Measurements from ENCODE around the gene CCNYL1. TPM values are rescaled to one million over a fixed set of nuclear protein-coding genes. Genes with fewer than 3 reads are reported as not detected.

The CCNYL1 gene
- total RNA-seq, 2 donors from 2014 or later: 19.8 to 22.4 TPM

DNA sequence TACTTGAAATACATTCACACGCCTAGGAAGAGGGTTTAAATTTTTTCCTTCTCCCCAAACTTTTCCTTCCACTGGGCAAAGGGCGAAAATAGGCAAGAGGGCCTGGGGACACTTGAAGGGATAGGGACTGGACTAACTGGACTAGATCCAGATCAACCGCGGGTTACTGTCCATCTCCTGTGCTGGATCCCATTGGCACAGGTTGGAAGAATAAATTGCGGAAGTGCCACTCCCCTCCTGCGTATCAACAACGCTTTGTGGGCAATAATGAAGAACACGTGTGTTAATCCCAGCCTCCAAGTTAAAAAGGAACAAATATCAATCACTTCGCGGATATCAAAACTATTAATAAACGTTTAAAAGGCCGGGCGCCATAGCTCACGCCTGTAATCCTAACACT lies 60.0 kb downstream of the CCNYL1 start:
- Histone ChIP-seq H3K27ac (ENCODE audit: low read depth, low read length) (no peak overlapping the region), H3K27me3 (ENCODE audit: control insufficient read depth, insufficient read depth, low read length, poor library complexity, severe bottlenecking) (no peaks in the 10 kb centered on the region), H3K9ac (ENCODE audit: extremely low read depth, low read length, poor library complexity, severe bottlenecking) (peak overlapping the region; percentile 78), H3K4me1 (ENCODE audit: control insufficient read depth, insufficient read depth, low read length) (peaks cover 8% of the 10 kb centered on the region), H3K36me3 (ENCODE audit: control insufficient read depth, insufficient read depth, low read length) (peaks cover 28% of the 10 kb centered on the region), H3K9me3 (ENCODE audit: control insufficient read depth, low read length) (no peaks in the 10 kb centered on the region), H3K4me3 (ENCODE audit: low read length) (peak overlapping the region; percentile 82)
- Mint-ChIP-seq H3K27me3 (ENCODE audit: insufficient read depth) (no peaks in the 10 kb centered on the region), H3K4me1 (peaks cover 32% of the 10 kb centered on the region), H3K4me3 (peak overlapping the region; percentile 97), H3K36me3 (ENCODE audit: low read depth) (peaks cover 27% of the 10 kb centered on the region), H3K27ac (peak overlapping the region; percentile 14), H3K9me3 (no peaks in the 10 kb centered on the region)
- TF ChIP-seq, protein P1, sequence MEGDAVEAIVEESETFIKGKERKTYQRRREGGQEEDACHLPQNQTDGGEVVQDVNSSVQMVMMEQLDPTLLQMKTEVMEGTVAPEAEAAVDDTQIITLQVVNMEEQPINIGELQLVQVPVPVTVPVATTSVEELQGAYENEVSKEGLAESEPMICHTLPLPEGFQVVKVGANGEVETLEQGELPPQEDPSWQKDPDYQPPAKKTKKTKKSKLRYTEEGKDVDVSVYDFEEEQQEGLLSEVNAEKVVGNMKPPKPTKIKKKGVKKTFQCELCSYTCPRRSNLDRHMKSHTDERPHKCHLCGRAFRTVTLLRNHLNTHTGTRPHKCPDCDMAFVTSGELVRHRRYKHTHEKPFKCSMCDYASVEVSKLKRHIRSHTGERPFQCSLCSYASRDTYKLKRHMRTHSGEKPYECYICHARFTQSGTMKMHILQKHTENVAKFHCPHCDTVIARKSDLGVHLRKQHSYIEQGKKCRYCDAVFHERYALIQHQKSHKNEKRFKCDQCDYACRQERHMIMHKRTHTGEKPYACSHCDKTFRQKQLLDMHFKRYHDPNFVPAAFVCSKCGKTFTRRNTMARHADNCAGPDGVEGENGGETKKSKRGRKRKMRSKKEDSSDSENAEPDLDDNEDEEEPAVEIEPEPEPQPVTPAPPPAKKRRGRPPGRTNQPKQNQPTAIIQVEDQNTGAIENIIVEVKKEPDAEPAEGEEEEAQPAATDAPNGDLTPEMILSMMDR (conservative IDR thresholded peaks at IDR 0.05): no peak
- WGBS, 2 experiments (ENCODE audit: insufficient coverage in 1 of 2, insufficient read length in 1 of 2): 88 to 91% methylated on average over 8 to 14 of the region's 14 CpGs
- DNase-seq: no peak

DNA sequence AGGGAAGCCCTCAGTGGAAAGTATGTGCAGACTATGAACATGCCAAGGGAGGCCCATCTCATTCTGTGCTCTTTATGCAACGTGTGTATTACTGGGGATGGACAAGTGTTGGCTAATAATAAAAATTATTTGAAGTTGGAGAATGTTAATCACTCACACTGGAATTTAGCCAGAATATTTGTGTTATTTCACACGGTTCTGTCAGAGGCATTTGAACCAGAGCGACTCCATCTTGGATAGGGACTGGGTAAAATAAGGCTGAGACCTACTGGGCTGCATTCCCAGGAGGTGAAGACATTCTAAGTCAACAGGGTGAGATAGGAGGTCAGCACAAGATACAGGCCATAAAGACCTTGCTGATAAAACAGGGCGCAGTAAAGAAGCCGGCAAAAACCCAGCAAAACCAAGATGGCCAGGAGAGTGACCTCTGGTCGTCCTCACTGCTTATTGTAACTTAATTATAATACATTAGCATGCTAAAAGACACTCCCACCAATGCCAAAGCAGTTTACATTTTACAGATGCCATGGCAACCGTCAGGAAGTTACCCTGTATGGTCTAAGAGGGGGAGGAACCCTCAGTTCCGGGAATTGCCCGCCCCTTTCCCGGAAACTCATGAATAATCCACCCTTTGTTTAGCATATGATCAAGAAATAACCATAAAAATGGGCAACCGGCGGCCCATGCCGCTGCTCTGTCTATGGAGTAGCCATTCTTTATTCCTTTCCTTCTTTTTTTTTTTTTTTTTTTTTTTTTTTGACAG lies 60.8 kb downstream of the CCNYL1 start:
- no peaks in the 10 kb centered on the region for H3K9me3 Mint-ChIP-seq
- peaks cover 19% of the 10 kb centered on the region for H3K36me3 Mint-ChIP-seq (ENCODE audit: low read depth)
- TF ChIP-seq, protein P1 (conservative IDR thresholded peaks at IDR 0.05): no peak
- WGBS, 2 experiments (ENCODE audit: insufficient coverage in 1 of 2, insufficient read length in 1 of 2): 71 to 79% methylated on average over 6 to 13 of the region's 13 CpGs
- no peaks in the 10 kb centered on the region for H3K9me3 ChIP-seq (ENCODE audit: control insufficient read depth, low read length)
- H3K27me3 ChIP-seq (ENCODE audit: control insufficient read depth, insufficient read depth, low read length, poor library complexity, severe bottlenecking): no peaks in the 10 kb centered on the region
- peak overlapping the region; percentile 4 for H3K27ac ChIP-seq (ENCODE audit: low read depth, low read length)
- H3K4me3 ChIP-seq (ENCODE audit: low read length): no peak overlapping the region
- no peak overlapping the region for H3K9ac ChIP-seq (ENCODE audit: extremely low read depth, low read length, poor library complexity, severe bottlenecking)
- H3K27ac Mint-ChIP-seq: peak overlapping the region; percentile 75
- peaks cover 32% of the 10 kb centered on the region for H3K4me1 Mint-ChIP-seq
- no peaks in the 10 kb centered on the region for H3K27me3 Mint-ChIP-seq (ENCODE audit: insufficient read depth)
- H3K4me3 Mint-ChIP-seq: no peak overlapping the region
- H3K4me1 ChIP-seq (ENCODE audit: control insufficient read depth, insufficient read depth, low read length): peaks cover 8% of the 10 kb centered on the region
- peaks cover 20% of the 10 kb centered on the region for H3K36me3 ChIP-seq (ENCODE audit: control insufficient read depth, insufficient read depth, low read length)
- DNase-seq: peak; percentile 78

DNA sequence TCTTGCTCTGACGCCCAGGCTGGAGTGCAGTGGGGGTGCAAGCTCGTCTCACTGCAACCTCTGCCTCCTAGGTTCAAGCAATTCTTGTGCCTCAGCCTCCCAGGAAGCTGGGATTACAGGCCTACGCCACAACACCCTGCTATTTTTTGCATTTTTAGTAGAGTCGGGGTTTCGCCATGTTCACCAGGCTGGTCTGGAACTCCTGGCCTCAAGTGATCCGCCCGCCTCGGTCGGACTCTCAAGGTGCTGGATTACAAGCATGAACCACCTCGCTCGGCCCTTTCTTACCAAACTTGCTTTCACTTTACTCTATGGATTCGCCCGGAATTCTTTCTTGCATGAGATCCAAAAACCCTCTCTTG lies 61.4 kb downstream of the CCNYL1 start:
- Histone ChIP-seq H3K36me3 (ENCODE audit: control insufficient read depth, insufficient read depth, low read length) (peaks cover 14% of the 10 kb centered on the region), H3K9me3 (ENCODE audit: control insufficient read depth, low read length) (no peaks in the 10 kb centered on the region), H3K27ac (ENCODE audit: low read depth, low read length) (no peak overlapping the region), H3K4me1 (ENCODE audit: control insufficient read depth, insufficient read depth, low read length) (peaks cover 8% of the 10 kb centered on the region), H3K4me3 (ENCODE audit: low read length) (peak overlapping the region; percentile 50), H3K9ac (ENCODE audit: extremely low read depth, low read length, poor library complexity, severe bottlenecking) (no peak overlapping the region), H3K27me3 (ENCODE audit: control insufficient read depth, insufficient read depth, low read length, poor library complexity, severe bottlenecking) (no peaks in the 10 kb centered on the region)
- Mint-ChIP-seq H3K4me3 (no peak overlapping the region), H3K27me3 (ENCODE audit: insufficient read depth) (no peaks in the 10 kb centered on the region), H3K36me3 (ENCODE audit: low read depth) (peaks cover 14% of the 10 kb centered on the region), H3K9me3 (no peaks in the 10 kb centered on the region), H3K4me1 (peaks cover 32% of the 10 kb centered on the region), H3K27ac (peak overlapping the region; percentile 75)
- peak; percentile 63 for DNase-seq
- WGBS, 2 experiments (ENCODE audit: insufficient coverage in 1 of 2, insufficient read length in 1 of 2): 89 to 94% methylated on average over 13 of the region's 13 CpGs
- TF ChIP-seq, protein P1 (conservative IDR thresholded peaks at IDR 0.05): no peak
